ENCODE measurements around the gene KIAA1671.

Gene KIAA1671

DNA sequence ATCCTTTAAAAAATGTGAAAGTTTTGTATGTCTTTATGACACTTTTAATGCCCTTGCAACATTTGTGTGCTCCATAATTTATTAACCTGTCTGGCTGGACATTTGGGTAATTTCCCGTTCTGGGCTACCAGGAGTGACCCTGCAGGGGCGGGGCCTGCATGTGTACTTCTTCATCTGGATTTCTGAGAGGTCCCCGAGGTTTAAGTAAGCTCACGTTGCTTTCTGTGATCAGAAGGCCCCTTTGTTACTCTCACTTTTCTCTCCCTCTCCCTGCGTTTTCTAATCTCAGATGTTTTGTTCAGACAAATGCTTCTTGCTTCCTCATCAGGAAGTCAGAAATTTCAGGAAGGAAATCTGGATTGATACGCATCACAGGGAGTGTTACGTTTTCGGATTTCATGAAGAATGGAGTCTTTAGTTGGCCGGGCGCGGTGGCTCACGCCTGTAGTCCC is 168.3 kb downstream of the KIAA1671 start:
- DNase-seq = no peak

DNA sequence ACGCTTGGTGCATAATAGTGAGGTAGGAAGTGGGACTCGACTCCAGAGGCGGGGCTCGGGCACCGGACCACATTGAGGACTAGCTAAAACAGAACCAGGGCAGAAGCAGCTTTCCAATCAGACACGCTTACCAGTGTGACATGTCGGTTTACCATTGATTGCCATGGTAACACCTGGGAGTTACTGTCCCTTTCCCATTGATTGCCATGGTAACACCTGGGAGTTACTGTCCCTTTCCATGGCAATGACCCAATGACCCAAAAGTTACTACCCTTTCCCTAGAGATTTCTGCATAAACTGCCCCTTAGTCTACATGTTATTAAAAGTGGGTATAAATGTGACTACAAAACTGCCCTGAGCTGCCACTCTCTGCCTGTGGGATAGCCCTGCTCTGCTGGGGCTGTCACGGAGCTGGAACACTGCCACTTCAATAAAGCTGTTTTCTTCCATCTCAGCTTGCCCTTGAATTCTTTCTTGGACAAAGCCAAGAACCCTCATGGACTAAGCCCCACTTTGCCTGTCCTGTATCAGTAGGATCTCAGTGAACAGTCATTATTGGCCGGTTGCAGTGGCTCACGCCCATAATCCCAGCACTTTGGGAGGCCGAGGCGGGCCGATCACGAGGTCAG is 169.7 kb downstream of the KIAA1671 start:
- DNase-seq = no peak

GRCh38 chr22:25123677-25124076 is 171.2 kb downstream of the KIAA1671 start:
- no peak for DNase-seq

GRCh38 chr22:25125693-25126357 is 173.3 kb downstream of the KIAA1671 start:
- no peak for DNase-seq

- no peak for DNase-seq
These were observed 174.0 kb downstream of the KIAA1671 start for GRCh38 chr22:25126510-25126909.

DNA sequence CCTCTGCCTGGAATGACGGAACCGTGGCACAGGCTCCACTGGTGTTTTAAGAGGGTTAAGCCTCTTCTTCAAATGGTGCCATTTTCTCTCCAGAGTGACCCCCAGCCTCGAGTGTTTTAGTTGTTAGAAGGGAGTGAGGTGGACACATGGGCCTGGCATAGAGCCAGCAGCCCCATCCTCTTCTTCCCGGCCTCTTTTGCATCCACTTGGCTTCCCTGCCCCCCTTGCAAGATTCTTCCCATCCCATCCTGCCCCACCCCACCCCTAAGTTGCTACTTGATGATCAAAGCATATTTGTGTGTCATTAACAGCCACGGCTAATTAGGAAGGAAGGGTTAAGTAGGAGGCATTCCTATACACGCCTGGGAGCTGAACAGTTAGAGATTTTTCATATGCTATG is 174.8 kb downstream of the KIAA1671 start:
- no peak for DNase-seq

DNA sequence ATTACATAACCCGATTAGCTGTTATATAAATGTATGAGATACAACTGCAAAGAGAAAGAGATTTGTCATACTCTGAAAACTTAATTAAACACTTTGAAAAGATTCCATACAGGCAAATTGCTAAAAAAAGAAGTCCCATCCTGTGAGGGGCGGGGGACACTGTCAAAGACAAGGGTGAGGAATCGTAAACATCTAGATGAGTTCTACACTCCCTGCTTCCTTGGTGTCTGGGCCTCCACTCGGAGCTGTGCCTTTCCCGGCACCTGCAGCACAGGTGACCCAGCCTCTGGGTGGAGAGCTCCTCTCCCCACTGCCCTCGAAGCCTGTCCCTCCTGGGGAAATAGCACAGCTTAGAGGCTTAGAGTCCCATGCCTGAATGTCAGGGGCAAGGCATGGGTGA is 177.9 kb downstream of the KIAA1671 start:
- DNase-seq = no peak

- DNase-seq = no peak
These were observed 178.8 kb downstream of the KIAA1671 start for GRCh38 chr22:25131198-25131887.

DNA sequence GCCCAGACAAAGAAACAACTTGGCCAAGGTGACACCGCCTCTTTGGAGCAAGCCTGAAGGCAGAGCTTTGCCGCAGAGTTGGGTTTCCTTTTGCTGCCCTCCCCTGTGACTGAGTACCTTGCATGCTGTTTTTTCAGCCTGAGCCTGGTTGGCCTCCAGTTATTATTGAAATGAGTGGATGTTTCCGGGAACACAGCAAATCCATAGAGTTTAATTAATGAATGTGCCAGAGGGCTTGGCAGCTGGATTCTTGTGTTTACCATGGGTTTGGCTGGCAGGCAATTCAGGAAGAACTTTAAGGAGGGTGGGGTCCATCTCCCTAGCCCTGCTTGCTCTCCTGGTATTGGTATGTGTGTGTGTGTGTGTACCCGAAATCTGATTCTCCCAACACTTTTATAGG is 181.5 kb downstream of the KIAA1671 start:
- DNase-seq = no peak

DNA sequence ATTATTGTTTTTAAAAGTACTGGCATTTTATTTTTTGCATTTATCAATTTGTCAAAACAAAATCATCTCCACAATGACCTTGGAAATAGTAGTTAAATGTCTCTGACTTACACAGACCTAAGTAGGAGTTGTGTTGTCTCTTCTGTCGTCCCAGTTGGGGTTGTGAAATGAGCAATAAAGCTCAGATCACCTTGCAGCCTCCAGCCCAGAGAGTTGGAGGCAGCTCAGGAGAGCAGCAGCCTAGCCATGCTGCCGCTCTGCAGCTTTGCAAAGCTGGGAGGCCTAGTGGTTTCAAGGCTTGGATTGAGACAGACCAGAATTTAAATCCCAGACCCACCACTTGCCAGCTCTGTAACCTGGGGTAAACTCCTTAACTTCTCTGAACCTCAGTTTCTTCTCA is 181.9 kb downstream of the KIAA1671 start:
- DNase-seq = no peak

GRCh38 chr22:25136953-25137576 is 184.5 kb downstream of the KIAA1671 start:
- DNase-seq = no peak

GRCh38 chr22:25137577-25138525 is 185.3 kb downstream of the KIAA1671 start:
- DNase-seq = no peak

DNA sequence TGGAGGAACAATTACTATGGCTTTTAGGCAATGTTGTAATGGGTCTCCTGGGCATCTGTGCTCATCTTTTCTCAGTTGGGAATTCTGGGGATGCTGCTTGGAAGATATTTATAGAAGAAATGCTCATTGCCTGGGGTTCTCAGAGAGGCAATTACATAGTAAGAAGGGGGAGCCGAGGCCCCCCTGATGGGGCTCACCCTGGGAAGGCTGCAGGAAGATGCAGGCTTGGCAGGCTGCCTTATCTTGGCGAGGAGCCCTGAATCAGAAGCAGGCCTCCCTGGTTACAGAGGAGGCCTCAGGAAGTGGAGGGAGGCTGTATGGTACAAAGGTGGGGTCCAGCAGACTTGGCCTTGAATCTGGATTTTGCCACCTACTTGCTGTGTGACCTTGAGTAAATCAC is 186.5 kb downstream of the KIAA1671 start:
- no peak for DNase-seq

DNA sequence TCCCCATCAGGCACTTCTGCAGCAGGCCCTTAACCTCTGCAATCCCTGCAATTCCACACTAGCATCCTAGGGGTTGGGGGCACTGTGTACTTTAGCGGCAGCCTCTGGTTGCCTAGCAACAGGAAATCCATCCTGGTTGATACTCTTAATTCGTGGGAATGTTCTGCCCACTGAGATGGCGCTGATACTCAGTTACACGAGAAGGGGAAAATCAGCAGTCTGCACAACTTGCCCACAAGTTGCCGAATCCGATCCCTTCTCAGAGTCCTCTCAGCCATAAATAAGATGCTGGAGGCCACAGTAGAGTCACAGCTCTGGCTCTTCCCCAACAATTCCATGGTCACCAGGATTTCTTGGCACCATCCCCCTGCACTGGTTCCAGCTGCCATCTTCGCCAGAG is 189.6 kb downstream of the KIAA1671 start:
- DNase-seq = no peak

GRCh38 chr22:25143156-25144076 is 190.9 kb downstream of the KIAA1671 start:
- no peak for DNase-seq

DNA sequence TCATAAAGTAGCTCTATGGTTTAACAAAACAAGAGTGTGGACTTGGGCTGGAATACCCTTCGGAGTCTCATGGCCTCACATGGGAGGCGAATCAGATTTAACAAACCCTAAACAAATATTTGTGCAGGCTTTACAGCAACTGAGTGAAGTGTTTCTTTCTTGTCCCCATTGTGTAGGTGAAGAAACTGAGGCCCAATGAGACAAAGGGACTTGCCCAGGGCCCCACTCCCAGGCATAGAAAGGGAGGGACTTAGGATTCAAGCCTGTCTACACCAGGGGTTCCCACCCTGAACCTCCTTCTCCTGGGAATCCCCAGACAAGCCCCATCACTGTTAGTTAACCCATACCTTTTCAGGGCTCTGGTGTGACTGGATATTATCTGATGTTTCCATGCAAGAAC is 192.0 kb downstream of the KIAA1671 start:
- no peak for DNase-seq

DNA sequence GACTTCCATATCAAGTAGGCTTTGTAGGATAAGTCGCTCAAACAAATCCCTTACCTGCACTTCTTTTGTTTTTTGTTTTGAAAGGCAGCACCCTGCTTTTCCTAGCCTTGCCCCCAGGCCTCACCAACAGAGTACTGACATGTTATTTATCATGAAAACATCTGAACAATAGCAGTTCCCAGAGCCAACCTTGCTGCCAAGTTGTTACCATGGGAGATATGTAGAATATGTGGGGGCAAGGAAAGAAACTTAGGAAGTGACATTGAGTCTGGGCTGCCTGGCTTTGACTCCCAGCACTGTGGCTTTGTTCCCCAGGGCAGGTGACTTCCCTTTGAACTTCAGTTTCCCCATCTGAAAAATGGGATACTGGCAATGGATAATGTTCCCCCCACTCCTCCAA is 193.8 kb downstream of the KIAA1671 start:
- DNase-seq = no peak

GRCh38 chr22:25146906-25147641 is 194.6 kb downstream of the KIAA1671 start:
- DNase-seq = no peak

DNA sequence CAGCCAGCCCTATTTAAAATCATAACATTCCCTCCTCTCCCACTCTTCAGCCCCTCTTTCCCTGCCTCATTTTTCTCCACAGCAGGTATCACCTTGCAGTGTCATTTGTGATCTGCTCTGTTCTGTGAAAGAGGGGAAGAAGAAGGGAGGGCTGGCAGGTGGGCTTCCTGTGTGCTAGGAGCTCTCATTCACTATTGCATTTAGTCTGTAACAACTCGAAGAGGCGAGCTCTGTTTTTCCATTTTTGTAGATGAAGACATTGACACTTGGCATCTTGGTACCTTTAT is 195.1 kb downstream of the KIAA1671 start:
- no peak for DNase-seq

DNA sequence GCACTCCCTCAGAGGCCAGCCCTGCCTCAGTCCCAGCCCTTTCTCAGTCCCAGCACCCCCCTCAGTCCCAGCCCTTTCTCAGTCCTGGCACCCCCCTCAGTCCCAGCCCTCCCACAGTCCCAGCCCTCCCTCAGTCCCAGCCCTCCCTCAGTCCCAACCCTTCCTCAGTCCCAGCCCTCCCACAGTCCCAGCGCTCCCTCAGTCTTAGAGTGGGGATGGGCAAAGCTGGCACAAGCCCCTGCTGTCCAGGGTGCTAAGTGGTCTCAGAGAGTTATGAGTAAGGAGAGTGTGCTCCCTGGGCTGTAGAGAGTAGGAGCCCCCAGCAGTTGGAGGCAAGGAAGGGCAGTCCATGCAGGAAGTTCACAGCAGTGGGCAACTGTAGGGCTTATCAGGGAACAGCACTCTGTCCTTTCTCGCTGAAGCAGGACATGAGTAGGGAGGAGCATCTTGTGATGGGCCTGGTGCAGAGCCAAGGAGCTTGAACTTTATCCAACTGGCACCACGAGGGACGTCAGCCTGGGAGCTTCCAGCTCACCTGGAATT is 195.7 kb downstream of the KIAA1671 start:
- no peak for DNase-seq

DNA sequence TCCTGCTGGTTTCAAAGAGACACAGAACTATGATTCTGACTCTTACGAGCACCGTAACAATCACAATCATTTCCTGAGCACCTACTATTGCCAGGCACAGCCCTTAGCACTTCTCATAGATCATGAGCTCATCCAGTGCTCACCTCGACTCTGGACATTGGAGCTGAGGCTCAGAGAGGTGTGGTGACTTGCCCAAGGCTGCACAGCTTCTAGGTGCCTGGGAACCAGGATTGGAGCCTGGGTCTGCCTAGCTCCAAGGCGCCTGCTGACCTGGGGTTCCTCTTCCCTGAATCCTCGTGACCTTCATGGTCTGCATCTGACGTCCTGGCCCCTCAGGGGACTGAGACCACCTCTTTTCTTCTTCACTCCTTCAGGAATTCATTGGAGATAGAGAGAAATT is 196.5 kb downstream of the KIAA1671 start:
- no peak for DNase-seq
